Esophagus (tissue), 2 donors: ENCODE measurements around the gene SERPING1. TPM values are rescaled to one million over a fixed set of nuclear protein-coding genes. Genes with fewer than 3 reads are reported as not detected.

Experiments
- H3K27ac ChIP-seq, 2 donors: one replicate each; pipeline ENCODE4 v1.5.1; 2013; ENCODE audit warnings: low read depth in 2 of 2, mild to moderate bottlenecking in 2 of 2, inconsistent platforms in 1 of 2, low read length in 1 of 2, moderate library complexity in 1 of 2
- H3K27me3 ChIP-seq, 2 donors: one replicate each; pipeline ENCODE4 v1.6.1; 2013; ENCODE audit warnings: low read length in 2 of 2, control low read depth in 1 of 2, mild to moderate bottlenecking in 1 of 2; ENCODE audit not compliant: insufficient read depth in 2 of 2, control insufficient read depth in 1 of 2
- H3K36me3 ChIP-seq, 2 donors: one replicate each; pipeline ENCODE4 v1.6.1; 2013; ENCODE audit warnings: low read length in 1 of 2; ENCODE audit not compliant: control insufficient read depth in 2 of 2, insufficient read depth in 2 of 2
- H3K4me1 ChIP-seq, 2 donors: one replicate each; pipeline ENCODE4 v1.6.1; 2013; ENCODE audit warnings: low read length in 1 of 2; ENCODE audit not compliant: control insufficient read depth in 2 of 2, insufficient read depth in 2 of 2
- H3K4me3 ChIP-seq, 2 donors: one replicate each; pipeline ENCODE4 v1.5.1; 2013; ENCODE audit warnings: low read length in 2 of 2, mild to moderate bottlenecking in 2 of 2, low read depth in 1 of 2, moderate library complexity in 1 of 2
- H3K9me3 ChIP-seq, 2 donors: one replicate each; pipeline ENCODE4 v1.6.1; 2013; ENCODE audit warnings: mild to moderate bottlenecking in 2 of 2, low read depth in 1 of 2, low read length in 1 of 2, moderate library complexity in 1 of 2; ENCODE audit not compliant: control insufficient read depth in 2 of 2, insufficient read depth in 1 of 2
- WGBS, 2 donors: extraction: QIAGEN DNeasy Blood & Tissue Kit; methylation state at CpG; one replicate each; pipeline ENCODE4 v1.1.7; 2013; 5-methylcytosine and 5-hydroxymethylcytosine counted together
- polyA plus RNA-seq, 2 donors: library from polyadenylated mRNA; stranded (reverse); fragments of 200-250 nt; gene quantifications; one replicate each; pipeline ENCODE4 v1.2.3, GENCODE V29; 2013
- donor health status: healthy with polysubstance abuse.
- donor health status: Bipolar disorder and iron deficiency.

The SERPING1 gene
- polyA plus RNA-seq, 2 donors: 36.5 to 99.3 TPM

DNA sequence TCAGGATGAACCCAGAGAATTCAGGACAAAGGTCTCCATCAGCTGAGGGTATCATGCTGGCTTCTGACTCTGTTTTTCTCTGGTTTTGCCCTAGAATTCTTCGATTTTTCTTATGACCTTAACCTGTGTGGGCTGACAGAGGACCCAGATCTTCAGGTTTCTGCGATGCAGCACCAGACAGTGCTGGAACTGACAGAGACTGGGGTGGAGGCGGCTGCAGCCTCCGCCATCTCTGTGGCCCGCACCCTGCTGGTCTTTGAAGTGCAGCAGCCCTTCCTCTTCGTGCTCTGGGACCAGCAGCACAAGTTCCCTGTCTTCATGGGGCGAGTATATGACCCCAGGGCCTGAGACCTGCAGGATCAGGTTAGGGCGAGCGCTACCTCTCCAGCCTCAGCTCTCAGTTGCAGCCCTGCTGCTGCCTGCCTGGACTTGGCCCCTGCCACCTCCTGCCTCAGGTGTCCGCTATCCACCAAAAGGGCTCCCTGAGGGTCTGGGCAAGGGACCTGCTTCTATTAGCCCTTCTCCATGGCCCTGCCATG is 16.8 kb downstream of the SERPING1 start:
- Histone ChIP-seq H3K27ac (no peak overlapping the region), H3K36me3 (peaks cover 0 to 8% of the 10 kb centered on the region in 2 donors)
- 68 to 75% methylated on average over 10 of the region's 10 CpGs for WGBS, 2 donors

DNA sequence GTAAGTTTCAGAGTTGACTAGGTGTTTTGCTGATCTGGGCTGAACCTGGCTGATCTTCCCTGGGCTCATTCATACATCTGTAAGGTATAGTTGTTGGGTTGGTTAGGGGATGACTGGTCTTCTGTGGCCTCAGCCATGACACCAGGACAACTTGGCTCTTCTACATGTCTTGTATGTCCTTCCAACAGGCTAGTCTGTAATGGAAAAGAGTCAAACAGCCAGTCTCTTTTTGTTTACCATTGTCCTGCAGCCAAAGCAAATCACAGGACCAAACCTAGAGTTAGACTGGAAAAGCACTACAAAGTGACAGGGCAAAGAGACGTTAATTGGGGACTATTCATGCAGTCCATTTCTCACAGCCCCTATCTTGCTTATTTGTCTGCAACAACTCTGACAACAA is 17.8 kb downstream of the SERPING1 start:
- 67 to 82% methylated on average over 1 of the region's 1 CpG for WGBS, 2 donors
- H3K27me3 ChIP-seq: no peaks in the 10 kb centered on the region
- no peaks in the 10 kb centered on the region for H3K4me1 ChIP-seq
- H3K9me3 ChIP-seq: no peaks in the 10 kb centered on the region
- peaks cover 0 to 8% of the 10 kb centered on the region in 2 donors for H3K36me3 ChIP-seq
- no peak overlapping the region for H3K27ac ChIP-seq
- H3K4me3 ChIP-seq: no peak overlapping the region

More for the DNA sequence above, 16.8 kb downstream of the SERPING1 start:
- H3K4me1 ChIP-seq: no peaks in the 10 kb centered on the region
- no peaks in the 10 kb centered on the region for H3K9me3 ChIP-seq
- H3K4me3 ChIP-seq: no peak overlapping the region
- H3K27me3 ChIP-seq: no peaks in the 10 kb centered on the region

DNA sequence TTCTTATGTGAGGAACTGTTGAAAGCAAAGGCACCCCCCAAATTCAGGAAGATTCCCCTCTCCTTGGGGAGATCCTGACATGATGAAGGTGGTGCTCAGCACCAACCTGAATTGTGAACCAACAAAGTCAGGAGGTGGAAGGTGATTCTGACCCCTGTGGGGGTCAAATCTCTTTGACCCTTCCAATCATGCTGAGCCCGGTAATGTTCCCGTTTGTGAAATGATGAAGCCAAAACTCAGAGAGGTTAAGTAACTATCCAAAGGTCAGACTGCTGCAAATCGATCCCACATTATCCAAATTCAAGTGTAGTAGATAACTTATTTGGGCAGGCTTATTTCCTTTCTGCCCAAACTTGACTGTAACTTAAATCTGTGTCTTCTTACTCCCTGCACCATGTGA is 19.1 kb downstream of the SERPING1 start:
- WGBS, 2 donors: 66 to 75% methylated on average over 3 of the region's 3 CpGs
- Histone ChIP-seq H3K27ac (no peak overlapping the region), H3K9me3 (no peaks in the 10 kb centered on the region), H3K27me3 (no peaks in the 10 kb centered on the region), H3K4me3 (no peak overlapping the region), H3K4me1 (no peaks in the 10 kb centered on the region), H3K36me3 (peaks cover 0 to 5% of the 10 kb centered on the region in 2 donors)

DNA sequence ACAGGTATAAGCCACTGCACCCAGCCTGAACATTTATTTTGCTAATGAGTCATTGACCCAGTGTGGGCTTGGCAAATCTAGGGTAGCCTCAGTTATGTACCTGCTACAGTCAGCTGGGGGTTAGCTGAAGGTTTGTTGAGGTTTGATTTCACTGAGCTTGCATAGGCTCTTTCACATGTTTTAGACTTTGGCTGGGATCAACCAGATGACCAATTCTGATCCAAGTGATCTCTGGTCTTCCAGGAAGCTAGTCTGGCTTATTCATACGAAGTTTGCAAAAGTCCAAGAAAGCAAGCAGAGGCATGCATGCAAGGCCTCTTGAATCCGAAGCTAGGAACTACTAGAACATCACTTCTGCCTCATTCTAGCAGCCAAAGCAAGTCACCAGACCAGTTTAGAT is 21.0 kb downstream of the SERPING1 start:
- Histone ChIP-seq H3K9me3 (no peaks in the 10 kb centered on the region), H3K27me3 (no peaks in the 10 kb centered on the region), H3K4me3 (no peak overlapping the region), H3K36me3 (peaks cover 0 to 3% of the 10 kb centered on the region in 2 donors), H3K4me1 (no peaks in the 10 kb centered on the region), H3K27ac (no peak overlapping the region)
- WGBS, 2 donors: 55 to 56% methylated on average over 2 of the region's 2 CpGs

DNA sequence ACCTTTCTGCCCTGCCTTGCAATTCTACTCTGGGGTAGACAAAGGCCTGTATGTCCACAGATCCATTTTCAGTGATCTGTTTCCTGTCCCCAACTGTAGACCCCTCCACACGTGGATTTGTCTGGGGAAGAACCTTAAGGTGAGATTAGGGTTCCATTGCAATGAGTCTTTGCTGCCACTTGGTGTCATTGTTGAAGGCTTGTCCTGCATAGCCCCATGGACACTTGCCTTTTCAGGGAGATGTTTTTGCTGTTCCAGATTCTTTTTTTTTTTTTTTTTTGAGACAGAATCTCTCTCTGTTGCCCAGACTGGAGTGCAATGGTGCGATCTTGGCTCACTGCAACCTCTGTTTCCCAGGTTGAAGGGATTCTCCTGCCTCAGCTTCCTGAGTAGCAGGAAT is 21.8 kb downstream of the SERPING1 start:
- no peak overlapping the region for H3K4me3 ChIP-seq
- peaks cover 0 to 2% of the 10 kb centered on the region in 2 donors for H3K4me1 ChIP-seq
- no peak overlapping the region for H3K27ac ChIP-seq
- no peaks in the 10 kb centered on the region for H3K9me3 ChIP-seq
- WGBS, 2 donors: 89 to 97% methylated on average over 2 of the region's 2 CpGs
- H3K27me3 ChIP-seq: no peaks in the 10 kb centered on the region
- H3K36me3 ChIP-seq: peaks cover 0 to 2% of the 10 kb centered on the region in 2 donors

DNA sequence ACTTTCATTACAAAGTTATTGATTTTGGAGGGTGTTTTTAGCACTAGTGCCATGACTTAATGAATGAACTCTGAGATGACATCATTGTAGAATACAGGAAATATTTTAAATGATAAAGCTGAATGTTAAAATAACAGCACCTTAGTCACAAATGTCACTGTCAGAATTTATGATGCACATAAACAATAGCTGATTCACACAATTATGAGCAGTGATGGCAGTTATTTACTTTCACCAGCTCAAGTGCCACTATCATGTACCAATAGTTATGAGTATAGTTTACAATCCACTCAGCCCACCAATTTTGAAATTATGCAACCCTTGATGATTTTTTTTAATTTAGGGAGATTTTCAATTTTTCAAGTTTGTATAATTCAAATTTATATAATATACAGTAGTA is 23.0 kb downstream of the SERPING1 start:
- Histone ChIP-seq H3K4me3 (no peak overlapping the region), H3K9me3 (no peaks in the 10 kb centered on the region), H3K27me3 (no peaks in the 10 kb centered on the region), H3K4me1 (peaks cover 0 to 2% of the 10 kb centered on the region in 2 donors), H3K27ac (no peak overlapping the region), H3K36me3 (no peaks in the 10 kb centered on the region)

DNA sequence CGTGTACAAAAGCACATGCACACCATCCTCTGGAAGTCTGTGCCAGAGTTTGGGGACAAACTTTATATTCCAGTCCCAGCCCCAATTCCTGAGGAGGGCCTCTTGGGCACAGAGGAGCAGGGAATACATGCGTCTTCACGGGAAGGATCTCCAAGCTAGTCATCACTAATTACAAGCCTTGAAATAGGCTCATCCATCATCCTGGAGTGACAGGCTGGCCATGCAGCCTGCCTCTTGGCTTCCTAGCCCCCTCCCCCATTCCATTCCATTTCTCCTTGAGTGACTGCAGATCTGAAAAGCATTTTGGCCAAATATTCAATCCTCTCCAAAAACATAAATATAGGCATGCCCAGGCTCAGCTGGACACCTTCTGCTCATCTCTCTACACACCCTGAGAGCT is 24.8 kb downstream of the SERPING1 start:
- Histone ChIP-seq H3K27ac (no peak overlapping the region), H3K4me1 (peaks cover 0 to 2% of the 10 kb centered on the region in 2 donors), H3K27me3 (no peaks in the 10 kb centered on the region), H3K36me3 (no peaks in the 10 kb centered on the region), H3K4me3 (no peak overlapping the region), H3K9me3 (no peaks in the 10 kb centered on the region)
- WGBS, 2 donors: 44 to 60% methylated on average over 3 of the region's 3 CpGs

DNA sequence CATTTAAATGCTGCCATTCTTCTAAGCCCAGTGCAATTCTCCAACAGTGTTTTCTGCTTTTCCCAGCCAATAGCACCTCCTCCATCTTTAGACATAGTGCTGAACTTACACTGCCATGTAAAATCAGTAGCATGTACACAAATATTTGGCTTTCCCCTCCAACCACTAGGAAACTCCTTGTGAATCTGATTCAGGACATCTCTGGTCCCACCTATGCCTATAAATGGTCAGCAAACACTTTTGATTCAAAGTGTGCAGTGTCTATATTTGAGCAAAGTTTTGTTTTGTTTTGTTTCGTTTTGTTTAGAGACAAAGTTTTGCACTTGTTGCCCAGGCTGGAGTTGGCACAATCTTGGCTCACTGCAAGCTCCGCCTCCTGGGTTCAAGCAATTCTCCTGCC is 27.4 kb downstream of the SERPING1 start:
- Histone ChIP-seq H3K27ac (no peak overlapping the region), H3K36me3 (no peaks in the 10 kb centered on the region), H3K27me3 (no peaks in the 10 kb centered on the region), H3K4me3 (no peak overlapping the region), H3K4me1 (peaks cover 0 to 2% of the 10 kb centered on the region in 2 donors), H3K9me3 (no peaks in the 10 kb centered on the region)
- 90% methylated on average over 2 of the region's 2 CpGs for WGBS, 2 donors

DNA sequence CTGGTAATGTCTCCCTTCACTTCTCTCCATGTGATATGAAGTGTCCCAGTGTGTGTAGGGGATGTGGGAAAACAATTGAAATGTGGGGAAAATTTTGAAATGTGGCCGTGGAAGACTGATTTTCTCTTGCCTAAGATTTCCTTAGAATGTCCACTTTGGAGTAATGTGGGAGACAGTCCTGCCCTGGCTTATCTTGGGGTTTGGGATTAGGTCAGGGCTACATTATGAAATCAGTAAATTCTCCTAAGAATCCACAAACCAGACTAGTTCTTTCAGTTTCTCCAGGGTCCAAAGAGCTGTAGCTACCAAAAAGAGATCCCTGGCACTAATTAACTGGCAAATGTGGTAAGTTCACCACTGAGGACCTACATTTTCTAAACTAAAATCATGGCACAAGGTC is 29.4 kb downstream of the SERPING1 start:
- H3K4me3 ChIP-seq: no peak overlapping the region
- peaks cover 0 to 2% of the 10 kb centered on the region in 2 donors for H3K4me1 ChIP-seq
- no peaks in the 10 kb centered on the region for H3K36me3 ChIP-seq
- H3K9me3 ChIP-seq: no peaks in the 10 kb centered on the region
- H3K27ac ChIP-seq: no peak overlapping the region
- H3K27me3 ChIP-seq: no peaks in the 10 kb centered on the region
- 89 to 92% methylated on average over 1 of the region's 1 CpG for WGBS, 2 donors

DNA sequence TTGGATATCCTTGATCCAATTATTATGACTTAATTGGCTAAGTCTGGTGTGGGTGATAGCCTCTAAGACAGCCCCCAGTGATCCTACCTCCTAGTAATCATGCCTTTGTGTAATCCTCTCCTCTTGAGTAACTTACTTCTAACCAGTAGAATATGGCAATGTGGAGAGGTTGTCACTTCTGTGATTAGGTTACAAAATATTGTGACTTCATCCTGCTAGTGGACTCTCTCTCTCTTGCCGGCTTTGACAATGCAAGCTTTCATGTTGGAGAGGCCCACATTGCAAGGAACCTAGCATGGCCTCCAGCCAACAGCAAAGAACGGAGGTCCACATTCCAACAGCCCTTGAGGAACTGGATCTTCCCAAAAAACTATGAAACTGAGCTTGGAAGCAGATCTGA is 32.7 kb downstream of the SERPING1 start:
- 64% methylated on average over 2 of the region's 2 CpGs for WGBS, 2 donors
- H3K4me1 ChIP-seq: no peaks in the 10 kb centered on the region
- no peaks in the 10 kb centered on the region for H3K36me3 ChIP-seq
- H3K27me3 ChIP-seq: no peaks in the 10 kb centered on the region
- H3K27ac ChIP-seq: no peak overlapping the region
- no peak overlapping the region for H3K4me3 ChIP-seq
- H3K9me3 ChIP-seq: no peaks in the 10 kb centered on the region
